Endothelial cell of hepatic sinusoid (primary cell): ENCODE results near the gene SYT14.
"Not testable (repeated sequence)": the region's sequence is repeated elsewhere in the genome, so short reads cannot be mapped to it uniquely, and the experiment has no call there.

ENCODE experiments used
- in situ Hi-C: cut with HindIII; loops from 2 replicates; pipeline ENCODE4 v1.10.0; 2017; ENCODE audit warnings: low sequenced_read_pairs

Gene SYT14

DNA sequence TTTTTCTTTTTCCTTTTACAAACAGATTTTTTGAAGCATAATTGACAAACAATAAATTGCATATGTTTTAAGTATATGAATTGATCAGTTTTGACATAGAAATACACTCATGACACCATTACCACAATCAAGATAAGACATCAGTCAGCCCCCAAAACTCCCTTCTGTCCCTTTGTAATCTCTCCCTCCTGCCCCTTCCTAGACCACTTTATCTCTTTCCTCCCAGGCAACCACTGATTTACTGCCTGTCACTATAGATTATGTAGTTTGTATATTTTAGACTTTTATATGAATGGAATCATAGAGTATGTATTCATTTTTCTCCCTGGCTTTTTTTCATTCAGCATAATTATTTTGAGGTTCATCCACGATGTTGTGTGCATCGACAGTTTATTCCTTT lies 6.9 kb upstream of the SYT14 start:
- in situ Hi-C loops: no loop called here

DNA sequence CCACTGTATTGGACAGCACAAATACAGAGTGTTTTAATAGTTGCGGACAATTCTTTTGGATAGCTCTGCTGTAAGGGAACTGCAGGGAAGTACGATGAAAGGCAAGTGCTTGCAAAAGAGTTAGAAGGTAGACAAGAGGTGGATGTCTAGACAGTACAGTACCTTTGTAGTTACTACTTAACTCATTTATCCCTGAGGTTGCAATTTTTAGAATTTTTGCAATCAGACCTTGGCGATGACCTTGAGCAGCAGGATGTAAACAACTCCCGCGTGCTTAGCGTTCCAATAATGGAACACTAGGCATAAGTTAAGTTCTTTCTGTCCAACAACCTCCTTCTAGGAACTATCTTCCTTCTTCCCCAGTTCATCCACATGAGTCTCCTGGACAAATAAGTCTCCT lies 1.9 kb upstream of the SYT14 start:
- in situ Hi-C loops: loop anchor here (5.0 kb wide), 1 partner anchor 84 kb away; no protein-coding TSS in a partner anchor

DNA sequence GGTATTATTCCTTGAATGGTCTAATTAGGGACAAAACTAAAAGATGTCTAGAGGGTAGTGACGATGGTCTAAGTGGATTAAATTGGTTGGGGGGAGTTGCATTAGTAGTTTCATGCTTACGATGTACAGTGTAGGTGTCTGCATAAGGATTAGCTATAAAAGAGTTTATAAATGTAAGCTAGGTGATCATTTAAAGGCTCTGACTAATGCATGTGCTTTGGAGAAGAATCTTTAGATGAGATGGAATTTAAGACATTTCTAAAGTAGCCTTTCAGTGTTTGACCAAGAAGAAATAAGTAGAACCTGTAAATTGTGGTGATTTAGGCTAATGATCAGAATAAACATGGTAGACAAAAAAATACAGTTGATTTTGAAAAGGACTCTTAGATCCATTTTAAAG lies 7.4 kb downstream of the SYT14 start:
- in situ Hi-C loops: loop anchor here (5.0 kb wide), 1 partner anchor 37 kb away; no protein-coding TSS in a partner anchor

DNA sequence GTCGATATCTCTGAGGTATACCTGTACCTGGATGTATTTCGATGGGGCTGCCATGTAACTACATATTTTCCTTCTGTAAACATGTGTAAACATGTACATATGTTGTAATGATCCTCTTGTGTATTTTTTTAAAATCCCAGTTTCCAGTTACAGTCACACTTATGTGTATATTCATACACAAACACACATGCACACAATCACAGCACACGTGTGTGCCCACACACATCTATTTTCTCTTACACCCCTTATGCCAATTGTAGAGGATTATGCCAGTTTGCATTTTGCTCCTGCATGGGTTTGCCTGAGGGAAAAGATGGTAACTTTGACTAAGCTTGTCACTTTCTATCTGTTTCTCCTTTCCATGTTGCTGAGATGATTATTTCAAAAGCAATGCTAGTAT lies 10.1 kb downstream of the SYT14 start:
- in situ Hi-C loops: loop anchor here (5.0 kb wide), 1 partner anchor 34 kb away; no protein-coding TSS in a partner anchor

DNA sequence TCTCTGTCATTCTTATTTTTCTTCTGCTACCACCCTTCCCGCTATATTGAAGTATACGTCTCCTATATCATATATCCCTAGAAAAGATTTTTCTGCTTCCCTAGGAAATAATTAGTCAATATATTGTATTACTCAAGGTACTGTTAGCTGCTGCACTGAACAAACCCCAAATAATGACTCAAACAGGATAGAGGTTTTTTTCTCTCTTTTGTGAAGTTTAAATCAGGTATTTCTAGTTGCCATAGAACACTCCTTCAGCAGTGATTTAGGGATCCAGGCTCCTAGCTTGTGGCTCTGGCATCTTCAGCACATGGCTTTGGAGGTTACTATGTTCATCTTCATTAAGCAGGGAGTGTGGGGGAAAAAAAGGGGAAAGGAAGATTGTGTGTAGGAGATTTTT lies 18.1 kb downstream of the SYT14 start:
- in situ Hi-C loops: no loop called here

DNA sequence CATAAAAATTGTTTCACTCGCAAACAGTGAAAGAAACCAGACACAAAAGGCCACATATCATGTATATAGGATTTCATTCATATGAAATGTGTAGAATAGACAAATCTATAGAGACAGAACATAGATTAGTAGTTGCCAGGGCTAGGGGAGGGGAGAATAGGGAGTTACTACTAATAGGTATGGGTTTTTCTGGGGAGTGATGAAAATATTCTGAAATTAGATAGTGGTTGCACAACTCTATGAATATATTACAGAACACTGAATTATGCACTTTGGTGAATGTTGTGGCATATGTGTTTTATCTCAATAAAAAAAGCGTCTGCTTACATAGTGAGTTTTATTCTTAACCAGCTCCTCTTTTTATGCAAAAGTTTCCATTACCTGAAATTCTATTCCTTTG lies 21.6 kb downstream of the SYT14 start:
- in situ Hi-C loops: no loop called here

DNA sequence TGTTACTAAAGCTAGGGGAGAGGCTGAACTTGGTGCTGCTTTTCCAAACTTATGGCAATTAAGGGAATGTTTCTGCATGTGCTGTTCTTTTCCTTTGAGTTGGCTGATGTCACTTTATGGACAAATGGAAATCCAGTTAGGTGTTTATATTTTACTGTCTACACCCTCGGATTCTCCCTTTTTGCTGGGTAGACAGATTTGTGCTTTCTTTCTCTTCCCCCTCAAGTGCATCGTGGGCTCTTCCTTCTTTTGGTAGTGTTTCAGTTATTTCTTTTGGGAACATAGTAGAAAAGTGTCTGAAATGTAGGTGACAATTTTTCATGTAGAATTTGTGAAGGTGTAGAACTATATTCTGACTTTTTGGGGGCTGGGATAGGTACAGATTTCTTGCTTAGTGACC lies 22.9 kb downstream of the SYT14 start:
- in situ Hi-C loops: no loop called here

DNA sequence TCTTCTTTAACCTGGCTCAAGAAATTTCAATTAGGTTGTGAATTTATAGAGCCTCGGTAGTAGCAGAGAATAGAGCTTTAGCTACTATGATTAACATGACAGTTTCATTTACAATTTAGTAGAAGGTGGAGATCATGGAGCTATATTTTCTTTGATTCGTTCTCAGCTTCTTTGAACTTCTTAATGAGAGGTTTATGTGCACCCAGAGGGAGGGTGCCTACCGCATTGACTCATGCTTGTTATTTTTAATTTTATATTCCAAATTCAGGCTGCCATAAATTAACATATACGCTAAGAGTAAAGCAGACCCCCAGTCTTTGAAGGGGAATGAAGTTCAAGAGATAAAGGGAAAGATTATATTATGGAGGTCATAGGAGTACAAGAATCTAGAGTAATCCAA lies 24.4 kb downstream of the SYT14 start:
- in situ Hi-C loops: no loop called here

DNA sequence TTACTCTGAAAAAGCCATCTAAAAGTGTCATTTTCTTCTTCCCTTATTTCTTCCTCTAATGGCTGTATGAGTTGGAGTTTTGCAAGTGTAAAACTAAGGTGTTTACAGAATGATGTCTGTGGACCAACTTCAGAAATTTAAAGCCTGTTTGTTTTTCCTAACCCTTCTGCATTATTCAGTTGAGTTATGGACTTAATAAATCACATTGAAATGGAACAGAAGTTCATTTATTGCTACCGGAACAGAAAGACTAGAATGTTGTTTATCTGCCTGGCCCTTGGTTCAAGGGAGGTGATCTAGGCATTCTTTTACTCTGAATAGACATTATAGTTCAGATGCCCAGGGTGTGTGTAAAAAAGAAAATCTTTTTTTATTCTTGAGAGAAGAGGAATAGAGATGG lies 24.8 kb downstream of the SYT14 start:
- in situ Hi-C loops: no loop called here

DNA sequence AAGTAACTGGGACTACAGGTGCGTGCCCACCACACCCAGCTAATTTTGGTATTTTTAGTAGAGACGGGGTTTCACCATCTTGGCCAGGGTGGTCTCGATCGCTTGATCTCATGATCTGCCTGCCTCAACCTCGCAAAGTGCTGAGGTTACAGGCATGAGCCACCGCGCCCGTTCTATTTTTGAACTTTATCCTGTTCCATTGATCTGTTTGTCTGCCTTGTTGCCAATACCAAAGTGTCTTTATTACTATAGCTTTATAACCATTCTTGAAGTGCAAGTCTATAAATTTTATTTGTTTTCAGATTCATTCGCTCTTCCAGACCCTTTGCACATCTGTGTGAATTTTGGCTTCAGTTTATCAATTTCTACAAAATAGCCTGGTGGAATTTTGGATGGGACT lies 28.0 kb downstream of the SYT14 start:
- in situ Hi-C loops: no loop called here

DNA sequence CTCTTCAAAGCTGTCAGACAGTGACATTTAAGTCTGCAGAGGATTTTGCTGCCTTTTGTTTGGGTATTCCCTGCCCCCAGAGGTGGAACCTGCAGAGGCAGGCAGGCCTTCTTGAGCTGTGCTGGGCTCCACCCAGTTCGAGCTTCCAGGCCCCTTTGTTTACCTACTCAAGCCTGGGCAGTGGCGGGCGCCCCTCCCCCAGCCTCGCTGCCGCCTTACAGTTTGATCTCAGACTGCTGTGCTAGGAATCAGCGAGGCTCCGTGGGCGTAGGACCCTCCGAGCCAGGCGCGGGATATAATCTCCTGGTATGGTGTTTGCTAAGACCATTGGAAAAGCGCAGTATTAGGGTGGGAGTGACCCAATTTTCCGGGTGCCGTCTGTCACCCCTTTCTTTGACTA lies 40.7 kb downstream of the SYT14 start:
- in situ Hi-C loops: not testable (repeated sequence)

DNA sequence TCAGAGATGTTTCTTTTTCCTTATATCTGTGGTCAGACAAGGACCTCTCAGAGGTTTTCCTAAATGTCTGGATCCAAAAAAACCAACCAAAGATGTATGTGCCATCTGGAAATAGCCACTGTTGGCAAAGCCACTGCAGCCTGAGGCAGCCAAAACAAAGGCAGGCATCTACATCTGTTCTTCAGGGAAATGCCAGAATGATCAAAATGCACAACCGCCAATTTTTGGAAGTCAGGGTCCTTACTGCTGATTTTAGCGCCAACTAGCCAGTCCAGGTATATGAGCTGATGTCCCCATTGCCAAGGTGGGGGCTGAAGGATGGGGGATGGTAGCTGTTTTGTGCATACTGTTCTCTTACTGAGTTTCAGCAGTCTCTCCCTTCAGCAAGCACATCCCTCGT lies 45.9 kb downstream of the SYT14 start:
- in situ Hi-C loops: loop anchor here (5.0 kb wide), 1 partner anchor 37 kb away; no protein-coding TSS in a partner anchor

DNA sequence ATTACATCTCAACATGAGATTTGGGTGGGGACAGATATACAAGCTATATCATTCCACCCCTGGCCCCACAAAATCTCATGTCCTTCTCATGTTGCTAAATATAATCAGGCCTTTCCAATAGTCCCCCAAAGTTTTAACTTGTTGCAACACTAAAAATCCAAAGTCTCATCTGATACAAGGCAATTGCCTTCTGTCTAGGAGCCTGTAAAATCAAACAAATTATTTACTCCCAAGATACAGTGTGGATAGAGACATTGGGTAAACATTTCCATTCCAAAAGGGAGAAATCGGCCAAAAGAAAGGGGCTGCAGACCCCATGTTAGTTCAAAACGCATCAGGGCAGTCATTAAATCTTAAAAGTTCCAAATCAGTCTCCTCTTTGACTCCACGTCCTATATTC lies 47.0 kb downstream of the SYT14 start:
- in situ Hi-C loops: loop anchor here (5.0 kb wide), 1 partner anchor 133 kb away; no protein-coding TSS in a partner anchor

DNA sequence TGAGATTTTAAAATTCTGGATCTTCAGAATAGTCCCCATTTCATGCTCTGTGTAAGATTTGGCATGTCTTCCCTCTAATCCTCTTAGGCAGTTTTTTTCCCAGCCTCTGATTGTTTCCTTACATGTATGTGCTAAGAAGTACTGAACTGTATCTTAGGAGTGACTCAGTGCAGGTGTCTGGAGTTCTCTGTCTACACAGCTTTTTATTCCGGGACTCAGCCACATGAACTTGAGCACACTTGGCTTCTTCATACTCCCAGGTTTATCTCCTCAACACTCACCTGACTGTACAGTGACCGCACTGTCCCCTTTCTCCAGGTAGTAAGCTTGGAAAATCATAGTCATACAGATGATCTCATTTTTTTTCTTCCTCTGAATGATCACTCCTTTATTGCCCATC lies 50.7 kb downstream of the SYT14 start:
- in situ Hi-C loops: loop anchor here (5.0 kb wide), 1 partner anchor 136 kb away; no protein-coding TSS in a partner anchor

DNA sequence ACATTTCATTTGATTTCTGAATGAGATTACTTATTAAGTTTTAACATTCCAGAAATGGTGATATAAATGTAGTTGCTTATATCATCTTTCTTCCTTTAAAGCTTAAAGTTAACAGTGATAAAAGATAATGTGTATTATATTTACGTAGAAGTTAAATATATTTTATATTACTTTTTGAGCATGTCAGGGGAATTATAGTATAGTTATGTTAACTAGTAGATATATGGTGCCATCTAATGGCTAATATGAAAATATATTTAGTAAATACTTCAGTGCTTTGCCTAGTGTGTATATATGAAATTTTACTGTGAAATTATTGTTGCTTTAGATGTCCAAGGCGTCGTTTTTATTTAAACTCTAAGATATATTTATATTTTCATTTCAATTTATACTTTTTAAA lies 51.5 kb downstream of the SYT14 start:
- in situ Hi-C loops: loop anchor here (5.0 kb wide), 1 partner anchor 137 kb away; no protein-coding TSS in a partner anchor

DNA sequence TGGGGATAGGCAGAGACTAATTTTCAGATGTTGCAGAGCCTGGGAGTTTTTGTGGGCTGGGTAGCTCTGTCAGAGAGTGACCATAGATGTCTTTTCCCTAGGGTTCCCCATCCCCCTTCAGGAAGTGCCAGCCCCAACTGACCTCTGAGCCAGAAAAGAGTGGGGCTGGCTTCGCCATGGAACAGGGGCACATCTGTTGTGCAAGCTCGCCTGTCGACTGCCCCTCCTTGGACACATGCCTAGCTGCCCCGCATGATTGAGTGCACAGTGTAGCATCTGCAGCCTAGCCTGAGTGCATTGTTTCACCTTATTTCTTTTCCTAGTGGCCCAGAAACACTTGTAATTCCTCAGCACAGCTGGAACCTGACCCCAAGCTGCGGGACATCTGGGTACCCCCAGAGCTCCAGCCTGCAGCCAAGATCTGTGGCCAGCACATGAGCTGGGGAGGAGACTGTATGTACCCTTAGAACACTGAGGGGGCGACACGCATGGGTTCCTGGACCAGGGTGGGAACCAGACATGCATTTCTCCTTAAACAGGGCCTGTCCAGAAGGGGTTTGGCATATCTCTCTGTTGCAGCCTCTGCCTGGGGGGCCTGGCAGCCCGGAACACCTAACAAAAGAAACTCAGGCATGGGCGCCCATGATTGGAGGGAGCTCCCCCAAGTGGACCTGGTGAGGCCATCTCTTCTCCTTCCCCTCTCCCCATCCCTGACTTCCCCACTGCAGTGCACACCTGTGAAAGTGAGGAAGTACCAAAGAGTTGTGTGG lies 55.2 kb downstream of the SYT14 start:
- in situ Hi-C loops: no loop called here

DNA sequence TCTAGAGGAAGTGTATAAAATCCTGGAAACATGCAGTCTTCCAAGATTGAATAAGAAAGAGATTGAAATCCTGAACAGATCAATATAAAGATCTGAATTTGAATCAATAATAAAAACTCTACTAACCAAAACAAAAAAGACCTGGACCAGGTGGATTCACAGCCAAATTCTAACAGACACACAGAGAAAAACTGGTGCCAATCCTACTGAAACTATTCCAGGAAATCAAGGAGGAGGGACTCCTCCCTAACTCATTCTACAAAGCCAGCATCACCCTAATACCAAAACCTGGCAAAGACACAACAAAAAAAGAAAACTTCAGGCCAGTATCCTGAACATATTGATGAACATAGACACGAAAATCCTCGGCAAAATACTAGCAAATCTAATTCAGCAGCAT lies 58.3 kb downstream of the SYT14 start:
- in situ Hi-C loops: no loop called here

DNA sequence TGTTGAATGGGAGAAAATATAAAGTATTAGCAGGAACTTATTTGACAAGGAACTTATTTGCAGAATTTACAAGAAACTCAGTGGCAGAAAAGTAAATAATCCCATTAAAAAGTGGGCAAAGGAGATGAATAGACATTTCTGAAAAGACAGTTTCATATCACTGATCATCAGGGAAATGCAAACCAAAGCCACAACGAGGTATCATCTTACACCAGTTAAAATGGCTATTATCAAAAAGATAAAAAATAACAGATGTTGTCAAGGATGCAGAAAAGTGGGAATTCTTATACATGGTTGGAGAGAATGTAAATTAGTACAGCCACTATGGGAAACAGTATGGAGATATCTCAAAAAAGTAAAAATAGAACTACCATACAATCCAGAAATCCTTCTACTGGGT lies 61.0 kb downstream of the SYT14 start:
- in situ Hi-C loops: no loop called here

DNA sequence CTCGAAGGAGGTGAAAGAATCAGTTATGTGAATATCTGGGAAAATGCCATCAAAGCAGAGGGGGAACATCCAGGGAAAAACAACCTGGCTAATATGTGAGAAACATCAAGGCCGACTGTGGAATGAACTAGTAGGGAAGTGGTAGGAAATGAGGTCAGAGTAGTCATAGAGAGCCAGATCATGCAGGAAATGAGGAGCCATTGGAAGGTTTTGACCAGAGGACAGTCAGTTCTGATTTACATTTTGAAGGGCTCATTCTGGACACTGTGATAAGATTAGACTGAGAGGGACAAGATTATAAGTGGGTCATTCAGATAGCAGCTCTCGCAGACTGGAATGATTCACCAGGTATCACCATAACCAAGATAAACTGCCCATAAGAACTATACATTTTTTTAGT lies 63.7 kb downstream of the SYT14 start:
- in situ Hi-C loops: no loop called here

DNA sequence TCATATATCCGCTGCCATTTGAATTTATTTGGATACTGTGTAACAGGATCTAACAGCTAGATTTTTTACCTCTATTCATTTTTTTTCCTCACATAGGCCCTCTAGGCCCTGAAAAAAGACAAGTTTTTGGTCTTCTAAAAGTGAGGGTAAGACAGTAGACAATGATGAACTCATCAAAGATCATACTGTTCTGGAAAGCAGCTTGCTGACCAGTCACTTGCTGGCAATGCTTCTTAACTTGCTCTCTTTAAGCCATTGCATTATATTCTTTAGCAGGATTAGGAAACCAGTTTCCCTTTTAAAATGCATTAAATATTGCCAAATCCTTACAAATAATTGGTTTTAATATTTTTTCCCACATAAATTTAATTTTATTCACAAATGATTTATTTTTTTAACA lies 65.5 kb downstream of the SYT14 start:
- in situ Hi-C loops: no loop called here

DNA sequence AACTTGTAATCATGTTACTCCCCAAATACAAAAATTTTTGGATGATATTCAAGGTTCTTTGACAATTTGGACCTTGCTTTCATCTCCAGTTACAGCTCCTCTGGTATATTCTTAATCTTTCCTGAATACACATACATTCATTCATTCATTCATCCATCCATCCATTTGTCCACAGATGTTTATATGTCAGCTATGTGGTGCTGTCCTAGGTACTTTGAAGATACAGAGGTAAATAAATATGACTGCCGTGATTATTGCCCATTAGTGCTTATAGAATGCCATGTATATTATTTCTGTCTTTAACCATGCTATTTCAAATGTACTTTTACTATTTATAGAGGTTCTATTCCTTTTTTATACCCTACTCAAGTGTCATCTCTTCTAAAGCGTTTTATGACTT lies 72.1 kb downstream of the SYT14 start:
- in situ Hi-C loops: no loop called here

DNA sequence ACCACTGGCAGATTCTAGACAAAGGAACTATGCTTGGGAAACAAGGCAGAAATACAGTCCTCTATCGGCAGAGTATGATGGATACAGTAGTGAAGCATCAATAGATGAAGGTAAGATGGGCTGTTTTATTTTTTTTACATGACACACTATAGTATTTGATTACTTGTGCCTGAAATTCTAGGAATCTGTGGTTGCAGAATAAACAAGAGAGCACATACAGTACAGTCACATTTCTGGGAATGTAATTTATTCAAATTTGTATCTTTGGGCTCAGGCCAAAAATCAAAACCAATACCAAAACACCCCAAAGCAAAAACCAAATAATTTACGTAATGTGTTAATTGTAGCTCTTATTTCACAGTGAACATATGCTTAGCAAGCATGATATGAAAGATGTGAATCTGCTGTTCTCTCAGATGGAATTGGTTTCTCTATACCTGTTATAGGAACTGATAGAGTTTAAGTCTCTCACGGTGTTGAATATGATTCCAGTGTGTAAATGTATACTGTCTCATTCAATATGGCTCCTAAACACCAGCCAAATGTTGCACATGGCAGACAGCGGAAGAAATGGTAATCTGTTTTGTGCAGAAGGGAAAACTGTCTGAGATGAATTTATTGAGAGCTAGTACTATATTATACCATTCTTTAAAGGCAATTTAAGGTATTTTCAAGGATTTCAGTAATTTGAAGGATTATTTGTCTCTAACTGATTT lies 83.3 kb downstream of the SYT14 start:
- in situ Hi-C loops: no loop called here
